Measurements from ENCODE around the gene TCEANC2. TPM values are rescaled to one million over a fixed set of nuclear protein-coding genes. Genes with fewer than 3 reads are reported as not detected.

The TCEANC2 gene
- total and polyA plus RNA-seq, 2 experiments from 2014 or later: 6.0 to 6.3 TPM

- DNase-seq (ENCODE audit: low spot score) (no peak), ATAC-seq (no peak)
- no peaks in the 10 kb centered on the region for H3F3A ChIP-seq (replicated peaks; ENCODE audit: low read depth)
- H3K27ac ChIP-seq (ENCODE audit: low read depth): no peak overlapping the region
- no peak overlapping the region for H3K27ac Mint-ChIP-seq
- H3K4me1 ChIP-seq (ENCODE audit: insufficient read depth): 0 out of 2 replicates have a peak, but pooled peaks cover 4% of the 10 kb centered on the region
- H3K9me2 ChIP-seq (ENCODE audit: insufficient read depth): peaks cover 6% of the 10 kb centered on the region; the same call in 1 of the 2 replicates
- H3K79me2 ChIP-seq (replicated peaks; ENCODE audit: insufficient read depth): no peaks in the 10 kb centered on the region
- H3K36me3 Mint-ChIP-seq (ENCODE audit: low read depth): no peaks in the 10 kb centered on the region
- no peaks in the 10 kb centered on the region for H3K27me3 ChIP-seq (ENCODE audit: insufficient read depth)
- H3K4me3 ChIP-seq: no peak overlapping the region
- no peaks in the 10 kb centered on the region for H4K20me1 ChIP-seq (replicated peaks; ENCODE audit: insufficient read depth)
- H3K27me3 Mint-ChIP-seq (ENCODE audit: insufficient read depth, low read depth, poor library complexity): no peaks in the 10 kb centered on the region
- H2AFZ ChIP-seq: no peak overlapping the region
- H3K36me3 ChIP-seq (ENCODE audit: insufficient read depth): no peaks in the 10 kb centered on the region
- peaks cover 10% of the 10 kb centered on the region for H3K4me1 Mint-ChIP-seq
- no peaks in the 10 kb centered on the region for H3K9me3 Mint-ChIP-seq
- no peak overlapping the region for H3K4me3 Mint-ChIP-seq
- no peak overlapping the region for H3K4me2 ChIP-seq
- TF ChIP-seq EZH2phosphoT487 (IDR thresholded peaks at IDR 0.05; ENCODE audit: unreplicated experiment) (no peak), STAT1 (IDR thresholded peaks at IDR 0.05; ENCODE audit: unreplicated experiment) (no peak), ZNF462 (CRISPR knock-in tag; IDR thresholded peaks at IDR 0.05) (no peak), ZNF114 (CRISPR knock-in tag; IDR thresholded peaks at IDR 0.05) (no peak), JUNB (IDR thresholded peaks at IDR 0.05; ENCODE audit: unreplicated experiment) (no peak), NANOG (IDR thresholded peaks at IDR 0.05; ENCODE audit: borderline replicate concordance) (no peak), POLR2AphosphoS5 (IDR thresholded peaks at IDR 0.05; ENCODE audit: low read depth) (no peak), CREB1 (CRISPR knock-in tag; IDR thresholded peaks at IDR 0.05; ENCODE audit: low read depth) (no peak), ZNF331 (CRISPR knock-in tag; IDR thresholded peaks at IDR 0.05; ENCODE audit: low read depth) (no peak), EZH2 (IDR thresholded peaks at IDR 0.05; ENCODE audit: low read depth, unreplicated experiment) (no peak)
- TF ChIP-seq, protein P1, sequence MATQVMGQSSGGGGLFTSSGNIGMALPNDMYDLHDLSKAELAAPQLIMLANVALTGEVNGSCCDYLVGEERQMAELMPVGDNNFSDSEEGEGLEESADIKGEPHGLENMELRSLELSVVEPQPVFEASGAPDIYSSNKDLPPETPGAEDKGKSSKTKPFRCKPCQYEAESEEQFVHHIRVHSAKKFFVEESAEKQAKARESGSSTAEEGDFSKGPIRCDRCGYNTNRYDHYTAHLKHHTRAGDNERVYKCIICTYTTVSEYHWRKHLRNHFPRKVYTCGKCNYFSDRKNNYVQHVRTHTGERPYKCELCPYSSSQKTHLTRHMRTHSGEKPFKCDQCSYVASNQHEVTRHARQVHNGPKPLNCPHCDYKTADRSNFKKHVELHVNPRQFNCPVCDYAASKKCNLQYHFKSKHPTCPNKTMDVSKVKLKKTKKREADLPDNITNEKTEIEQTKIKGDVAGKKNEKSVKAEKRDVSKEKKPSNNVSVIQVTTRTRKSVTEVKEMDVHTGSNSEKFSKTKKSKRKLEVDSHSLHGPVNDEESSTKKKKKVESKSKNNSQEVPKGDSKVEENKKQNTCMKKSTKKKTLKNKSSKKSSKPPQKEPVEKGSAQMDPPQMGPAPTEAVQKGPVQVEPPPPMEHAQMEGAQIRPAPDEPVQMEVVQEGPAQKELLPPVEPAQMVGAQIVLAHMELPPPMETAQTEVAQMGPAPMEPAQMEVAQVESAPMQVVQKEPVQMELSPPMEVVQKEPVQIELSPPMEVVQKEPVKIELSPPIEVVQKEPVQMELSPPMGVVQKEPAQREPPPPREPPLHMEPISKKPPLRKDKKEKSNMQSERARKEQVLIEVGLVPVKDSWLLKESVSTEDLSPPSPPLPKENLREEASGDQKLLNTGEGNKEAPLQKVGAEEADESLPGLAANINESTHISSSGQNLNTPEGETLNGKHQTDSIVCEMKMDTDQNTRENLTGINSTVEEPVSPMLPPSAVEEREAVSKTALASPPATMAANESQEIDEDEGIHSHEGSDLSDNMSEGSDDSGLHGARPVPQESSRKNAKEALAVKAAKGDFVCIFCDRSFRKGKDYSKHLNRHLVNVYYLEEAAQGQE (IDR thresholded peaks at IDR 0.05; ENCODE audit: unreplicated experiment): no peak
- TF ChIP-seq, protein P2, sequence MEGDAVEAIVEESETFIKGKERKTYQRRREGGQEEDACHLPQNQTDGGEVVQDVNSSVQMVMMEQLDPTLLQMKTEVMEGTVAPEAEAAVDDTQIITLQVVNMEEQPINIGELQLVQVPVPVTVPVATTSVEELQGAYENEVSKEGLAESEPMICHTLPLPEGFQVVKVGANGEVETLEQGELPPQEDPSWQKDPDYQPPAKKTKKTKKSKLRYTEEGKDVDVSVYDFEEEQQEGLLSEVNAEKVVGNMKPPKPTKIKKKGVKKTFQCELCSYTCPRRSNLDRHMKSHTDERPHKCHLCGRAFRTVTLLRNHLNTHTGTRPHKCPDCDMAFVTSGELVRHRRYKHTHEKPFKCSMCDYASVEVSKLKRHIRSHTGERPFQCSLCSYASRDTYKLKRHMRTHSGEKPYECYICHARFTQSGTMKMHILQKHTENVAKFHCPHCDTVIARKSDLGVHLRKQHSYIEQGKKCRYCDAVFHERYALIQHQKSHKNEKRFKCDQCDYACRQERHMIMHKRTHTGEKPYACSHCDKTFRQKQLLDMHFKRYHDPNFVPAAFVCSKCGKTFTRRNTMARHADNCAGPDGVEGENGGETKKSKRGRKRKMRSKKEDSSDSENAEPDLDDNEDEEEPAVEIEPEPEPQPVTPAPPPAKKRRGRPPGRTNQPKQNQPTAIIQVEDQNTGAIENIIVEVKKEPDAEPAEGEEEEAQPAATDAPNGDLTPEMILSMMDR (conservative IDR thresholded peaks at IDR 0.05; ENCODE audit: low read depth in 2 of 2): no peak
- TF ChIP-seq, protein P3, sequence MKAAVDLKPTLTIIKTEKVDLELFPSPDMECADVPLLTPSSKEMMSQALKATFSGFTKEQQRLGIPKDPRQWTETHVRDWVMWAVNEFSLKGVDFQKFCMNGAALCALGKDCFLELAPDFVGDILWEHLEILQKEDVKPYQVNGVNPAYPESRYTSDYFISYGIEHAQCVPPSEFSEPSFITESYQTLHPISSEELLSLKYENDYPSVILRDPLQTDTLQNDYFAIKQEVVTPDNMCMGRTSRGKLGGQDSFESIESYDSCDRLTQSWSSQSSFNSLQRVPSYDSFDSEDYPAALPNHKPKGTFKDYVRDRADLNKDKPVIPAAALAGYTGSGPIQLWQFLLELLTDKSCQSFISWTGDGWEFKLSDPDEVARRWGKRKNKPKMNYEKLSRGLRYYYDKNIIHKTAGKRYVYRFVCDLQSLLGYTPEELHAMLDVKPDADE (IDR thresholded peaks at IDR 0.05): no peak
Measured at GRCh38 chr1:54099061-54099610, 45.7 kb downstream of the TCEANC2 start.
